ENCODE data around the gene SLC25A45. TPM values are rescaled to one million over a fixed set of nuclear protein-coding genes. Genes with fewer than 3 reads are reported as not detected.

Gene SLC25A45
- total RNA-seq, 2 donors from 2014 or later = 9.7 to 18.5 TPM

DNA sequence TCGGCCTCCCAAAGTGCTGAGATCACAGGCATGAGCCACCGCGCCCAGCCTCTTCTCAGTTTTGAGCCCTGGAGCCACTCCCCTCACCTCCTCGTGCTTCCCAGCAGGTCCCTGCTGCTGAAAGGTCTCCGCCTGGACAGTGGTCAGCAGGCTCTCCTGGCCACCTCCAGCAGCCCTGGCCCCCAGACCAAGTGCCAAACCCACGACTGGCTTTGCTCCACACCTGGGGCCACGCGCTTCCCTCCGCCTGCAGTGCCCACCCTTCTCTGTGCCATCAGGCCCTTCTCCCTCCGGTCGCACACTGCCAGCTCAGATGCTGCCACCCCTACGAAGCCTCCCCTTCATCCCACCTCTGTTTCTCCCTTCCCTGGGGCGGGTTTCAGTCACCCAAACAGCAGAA is 16.8 kb upstream of the SLC25A45 start:
- peaks cover 6 to 11% of the 10 kb centered on the region in 2 donors for H3K36me3 Mint-ChIP-seq
- H3K9me3 Mint-ChIP-seq = no peaks in the 10 kb centered on the region
- DNase-seq (ENCODE audit: low spot score in 2 of 2) = no peak
- no peak for ATAC-seq
- no peak overlapping the region for H3K27ac Mint-ChIP-seq

DNA sequence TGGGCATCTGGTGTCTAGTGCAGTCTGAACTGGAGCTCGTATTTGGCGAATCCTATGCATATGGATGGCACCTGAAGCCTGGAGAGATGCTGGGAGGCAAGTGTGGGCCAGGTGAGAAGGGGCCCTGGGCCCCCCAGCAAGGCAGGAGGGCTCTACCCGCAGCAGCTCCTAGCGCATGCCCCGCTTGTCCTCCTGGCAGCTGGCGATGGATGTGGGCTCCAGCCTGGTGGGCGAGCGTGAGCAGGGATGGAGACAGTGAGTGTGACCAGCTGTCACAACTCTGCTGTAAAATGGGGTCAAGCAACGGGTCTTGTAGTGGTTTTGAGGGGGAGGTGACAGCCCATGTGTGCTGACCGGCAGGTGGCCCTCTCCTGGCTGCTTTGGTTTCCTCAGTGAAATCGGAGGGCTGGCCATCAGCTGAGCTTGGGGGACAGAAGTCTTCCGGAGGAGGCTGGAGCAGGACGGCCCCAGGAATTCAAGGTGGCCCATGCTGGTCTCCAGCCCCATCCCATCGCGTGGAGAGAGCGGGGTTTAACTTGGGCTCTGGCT is 16.0 kb upstream of the SLC25A45 start:
- no peak for ATAC-seq
- Mint-ChIP-seq H3K27ac (peak overlapping the region in 1 of 2 donors; percentile 88), H3K36me3 (peaks cover 6 to 11% of the 10 kb centered on the region in 2 donors), H3K9me3 (no peaks in the 10 kb centered on the region)
- DNase-seq (ENCODE audit: low spot score in 2 of 2) = no peak

DNA sequence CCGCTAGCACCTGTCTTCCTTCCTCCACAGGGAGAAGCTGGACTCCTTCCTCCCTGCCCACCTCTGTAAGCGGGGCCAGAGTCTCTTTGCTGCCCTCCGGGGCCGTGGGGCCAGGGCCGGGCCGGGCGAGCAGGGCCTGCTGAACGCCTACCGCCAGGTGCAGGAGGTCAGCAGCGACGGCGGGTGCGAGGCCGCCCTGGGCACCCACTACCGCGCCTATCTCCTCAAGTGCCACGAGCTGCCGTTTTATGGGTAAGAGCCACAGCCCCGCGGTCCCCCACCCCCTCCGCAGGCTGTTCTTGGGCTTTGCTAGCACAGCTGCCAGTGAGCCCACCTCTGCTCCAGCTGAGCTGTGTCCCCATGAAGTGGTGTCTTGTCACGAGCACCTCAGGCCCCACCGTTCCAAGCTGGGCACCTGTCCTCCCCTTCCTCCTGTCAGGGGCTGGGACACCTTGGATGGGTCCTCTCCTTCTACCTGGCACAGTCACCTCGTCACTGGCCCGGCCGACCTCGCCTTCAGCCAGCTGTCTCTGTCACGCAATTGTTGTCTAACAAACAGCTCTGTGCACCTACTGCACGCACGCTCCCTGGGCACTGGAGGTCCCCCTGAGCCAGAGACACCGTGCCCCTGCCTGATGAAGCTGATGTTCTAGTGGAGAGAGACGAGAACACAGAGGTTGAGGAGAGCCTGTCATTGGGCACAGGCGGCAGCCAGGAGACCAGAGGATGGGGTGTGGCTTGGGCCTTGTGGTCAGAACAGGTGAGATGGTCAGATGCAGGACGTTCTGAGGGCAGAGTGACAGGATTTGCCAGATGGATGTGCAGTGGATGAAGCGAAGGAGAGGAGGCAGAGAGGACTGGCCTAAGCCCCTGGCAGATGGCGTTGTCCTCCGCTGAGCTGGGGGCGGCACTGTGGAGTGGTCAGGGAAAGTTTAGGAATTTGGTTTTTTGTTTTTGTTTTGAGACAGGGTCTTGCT is 14.6 kb upstream of the SLC25A45 start:
- H3K27ac Mint-ChIP-seq = peak overlapping the region in 1 of 2 donors; percentile 15
- no peaks in the 10 kb centered on the region for H3K9me3 Mint-ChIP-seq
- DNase-seq (ENCODE audit: low spot score in 2 of 2) = no peak
- H3K36me3 Mint-ChIP-seq = peaks cover 6 to 11% of the 10 kb centered on the region in 2 donors
- no peak for ATAC-seq

DNA sequence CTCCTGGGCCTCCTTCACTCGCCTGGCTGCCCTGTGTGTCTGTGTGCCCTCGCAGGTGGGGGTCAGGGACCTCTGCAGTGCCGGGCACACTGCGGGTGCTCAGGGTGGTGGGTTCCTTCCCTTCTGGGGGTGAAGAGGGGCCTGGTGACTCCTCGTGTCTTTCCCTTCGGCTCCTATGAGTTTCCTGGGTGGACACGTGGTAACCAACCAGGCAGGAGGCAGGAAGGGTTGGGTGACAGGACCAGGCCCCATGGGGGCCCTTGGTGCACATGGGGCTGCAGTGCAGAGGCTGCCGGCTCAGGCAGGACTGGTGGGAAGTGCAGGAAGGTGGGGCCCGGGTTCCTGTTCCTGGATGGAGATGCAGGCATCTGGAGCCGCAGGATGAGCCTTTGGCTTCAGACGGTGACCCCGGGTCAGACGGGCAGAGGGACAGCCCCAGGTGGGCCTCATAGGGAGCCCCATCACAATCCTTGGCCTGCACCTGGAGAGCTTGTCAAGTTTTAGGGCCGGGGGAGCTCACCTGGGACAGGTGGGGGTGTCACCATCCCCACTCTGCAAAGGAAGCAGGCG is 13.6 kb upstream of the SLC25A45 start:
- no peak for ATAC-seq

DNA sequence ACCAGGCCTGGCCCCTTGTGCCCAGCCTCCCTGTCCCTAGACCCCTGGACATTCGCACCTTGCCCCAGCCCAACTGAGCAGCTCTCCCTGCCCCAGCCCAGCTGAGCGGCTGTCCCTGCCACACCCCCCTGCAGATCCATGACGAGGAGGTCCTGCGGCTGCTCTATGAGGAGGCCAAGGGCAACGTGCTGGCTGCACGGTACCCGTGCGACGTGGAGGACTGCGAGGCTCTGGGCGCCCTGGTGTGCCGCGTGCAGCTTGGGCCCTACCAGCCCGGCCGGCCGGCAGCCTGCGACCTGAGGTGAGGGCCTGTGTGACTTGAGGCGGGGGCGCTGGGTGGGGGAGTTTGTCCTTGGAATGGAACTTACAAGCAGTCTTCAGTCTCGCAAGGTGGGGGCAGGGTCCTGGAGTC is 11.7 kb upstream of the SLC25A45 start:
- Mint-ChIP-seq H3K36me3 (peaks cover 7 to 12% of the 10 kb centered on the region in 2 donors), H3K9me3 (no peaks in the 10 kb centered on the region), H3K27ac (no peak overlapping the region)
- DNase-seq (ENCODE audit: low spot score in 2 of 2) = no peak
- ATAC-seq = no peak

More for the DNA sequence above, 13.6 kb upstream of the SLC25A45 start:
- no peaks in the 10 kb centered on the region for H3K9me3 Mint-ChIP-seq
- DNase-seq (ENCODE audit: low spot score in 2 of 2) = no peak
- H3K36me3 Mint-ChIP-seq = peaks cover 6 to 11% of the 10 kb centered on the region in 2 donors
- H3K27ac Mint-ChIP-seq = no peak overlapping the region

DNA sequence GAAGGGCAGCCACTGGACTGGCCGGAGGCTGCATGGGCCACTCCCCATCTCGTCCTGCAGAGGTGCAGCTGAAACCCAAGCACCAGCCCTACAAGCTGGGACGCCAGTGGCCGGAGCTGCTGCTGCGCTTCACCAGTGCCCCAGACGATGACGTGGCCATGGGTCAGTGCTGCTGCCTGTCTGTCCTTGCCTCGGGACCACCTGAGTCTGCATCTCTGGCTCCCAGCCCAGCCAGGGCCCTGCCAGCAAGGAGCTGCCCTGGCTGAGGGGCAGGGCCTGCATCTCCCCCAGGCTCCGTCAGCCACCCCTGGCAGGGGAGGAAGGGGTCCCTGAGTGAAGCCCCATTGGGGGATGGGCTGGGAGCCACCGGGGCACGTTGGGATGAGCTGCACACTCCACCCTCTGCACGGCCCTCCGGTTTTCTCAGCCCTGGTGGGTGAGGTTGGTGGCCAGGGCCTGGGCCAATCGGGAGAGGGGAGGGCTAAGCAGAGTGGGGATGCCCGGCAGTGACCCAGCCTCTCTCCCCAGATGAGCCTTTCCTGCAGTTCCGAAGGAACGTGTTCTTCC is 11.2 kb upstream of the SLC25A45 start:
- ATAC-seq (no peak), DNase-seq (ENCODE audit: low spot score in 2 of 2) (no peak)
- Mint-ChIP-seq H3K27ac (no peak overlapping the region), H3K36me3 (peaks cover 12 to 17% of the 10 kb centered on the region in 2 donors), H3K9me3 (no peaks in the 10 kb centered on the region)

DNA sequence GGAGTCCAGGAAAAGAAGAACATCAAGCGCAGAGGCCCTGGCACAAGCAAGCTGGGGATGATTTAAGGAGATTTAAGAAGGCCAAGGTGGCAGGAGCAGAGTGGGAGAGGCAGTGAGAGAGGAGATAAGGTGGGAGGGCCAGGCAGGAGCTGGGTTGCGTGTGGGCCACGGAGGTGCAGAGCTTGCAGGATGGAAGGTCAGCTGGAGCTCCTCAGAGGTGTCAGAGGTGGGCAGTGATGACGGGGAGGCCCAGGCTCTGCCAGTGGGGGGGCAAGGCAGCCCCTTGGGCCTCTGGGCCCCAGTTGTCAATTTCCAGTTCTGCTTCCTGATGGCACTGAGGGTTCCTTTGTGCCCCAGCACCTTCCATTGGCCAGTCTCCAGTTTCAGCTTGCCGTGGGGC is 10.5 kb upstream of the SLC25A45 start:
- H3K9me3 Mint-ChIP-seq = no peaks in the 10 kb centered on the region
- H3K27ac Mint-ChIP-seq = peak overlapping the region in 1 of 2 donors; percentile 74
- H3K36me3 Mint-ChIP-seq = peaks cover 13 to 17% of the 10 kb centered on the region in 2 donors
- DNase-seq (ENCODE audit: low spot score in 2 of 2) = no peak
- ATAC-seq = no peak

DNA sequence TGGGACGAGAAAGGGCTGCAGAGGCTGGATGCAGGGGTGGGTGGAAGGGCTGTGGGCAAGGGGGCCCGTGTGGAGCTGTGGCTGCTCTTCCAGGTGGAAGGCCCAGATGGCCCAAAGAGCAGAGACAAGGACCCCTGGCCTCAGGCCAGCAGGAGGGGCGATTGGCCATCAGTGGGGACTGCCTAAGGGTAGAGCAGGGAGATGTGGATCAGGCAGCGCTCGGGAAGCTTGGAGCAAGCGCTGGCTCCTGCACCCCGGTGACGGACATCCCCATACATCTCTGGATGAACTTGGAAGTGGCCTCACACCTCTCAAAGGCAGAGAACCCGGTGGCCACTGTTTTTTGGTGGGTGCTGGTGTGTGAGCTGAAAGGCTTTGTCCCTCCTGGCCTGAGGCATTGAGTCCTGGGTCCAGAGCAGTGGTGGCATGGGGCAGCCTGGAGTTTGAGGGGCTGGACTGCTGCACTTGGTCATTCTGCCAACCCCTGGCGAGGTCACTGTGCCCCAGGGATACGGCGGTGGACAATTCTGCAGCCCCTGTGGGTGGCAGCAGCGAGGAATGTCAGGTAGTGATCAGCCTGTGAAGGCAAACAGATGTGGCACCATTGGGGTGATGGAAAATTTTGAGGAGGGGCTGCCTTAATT is 9.9 kb upstream of the SLC25A45 start:
- Mint-ChIP-seq H3K27ac (peak overlapping the region; percentile 36 to 74), H3K36me3 (peaks cover 14 to 15% of the 10 kb centered on the region in 2 donors), H3K9me3 (no peaks in the 10 kb centered on the region)
- no peak for DNase-seq (ENCODE audit: low spot score in 2 of 2)
- no peak for ATAC-seq

DNA sequence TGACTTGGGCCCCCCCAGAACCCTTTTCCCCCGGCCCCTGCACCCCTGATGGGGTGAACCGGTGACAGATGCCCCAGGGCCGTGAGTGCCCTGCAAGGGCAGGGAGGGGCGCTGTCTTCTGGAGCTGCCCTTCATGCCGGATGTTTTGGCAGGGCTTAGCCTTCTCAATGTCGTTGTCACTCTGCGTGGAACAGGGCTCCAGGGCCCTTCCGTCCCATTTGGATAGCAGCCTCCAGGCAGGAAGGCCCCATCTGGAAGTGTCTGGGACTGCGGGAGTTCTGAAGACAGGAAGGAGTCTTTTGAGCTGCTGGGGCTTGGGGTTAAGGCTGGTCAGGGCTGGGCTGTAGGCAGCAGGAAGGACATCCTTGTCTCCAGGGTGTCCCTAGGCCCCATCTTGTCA is 8.6 kb upstream of the SLC25A45 start:
- peaks cover 17 to 21% of the 10 kb centered on the region in 2 donors for H3K36me3 Mint-ChIP-seq
- DNase-seq (ENCODE audit: low spot score in 2 of 2) (no peak), ATAC-seq (no peak)
- no peaks in the 10 kb centered on the region for H3K9me3 Mint-ChIP-seq
- H3K27ac Mint-ChIP-seq = peak overlapping the region in 1 of 2 donors; percentile 85

DNA sequence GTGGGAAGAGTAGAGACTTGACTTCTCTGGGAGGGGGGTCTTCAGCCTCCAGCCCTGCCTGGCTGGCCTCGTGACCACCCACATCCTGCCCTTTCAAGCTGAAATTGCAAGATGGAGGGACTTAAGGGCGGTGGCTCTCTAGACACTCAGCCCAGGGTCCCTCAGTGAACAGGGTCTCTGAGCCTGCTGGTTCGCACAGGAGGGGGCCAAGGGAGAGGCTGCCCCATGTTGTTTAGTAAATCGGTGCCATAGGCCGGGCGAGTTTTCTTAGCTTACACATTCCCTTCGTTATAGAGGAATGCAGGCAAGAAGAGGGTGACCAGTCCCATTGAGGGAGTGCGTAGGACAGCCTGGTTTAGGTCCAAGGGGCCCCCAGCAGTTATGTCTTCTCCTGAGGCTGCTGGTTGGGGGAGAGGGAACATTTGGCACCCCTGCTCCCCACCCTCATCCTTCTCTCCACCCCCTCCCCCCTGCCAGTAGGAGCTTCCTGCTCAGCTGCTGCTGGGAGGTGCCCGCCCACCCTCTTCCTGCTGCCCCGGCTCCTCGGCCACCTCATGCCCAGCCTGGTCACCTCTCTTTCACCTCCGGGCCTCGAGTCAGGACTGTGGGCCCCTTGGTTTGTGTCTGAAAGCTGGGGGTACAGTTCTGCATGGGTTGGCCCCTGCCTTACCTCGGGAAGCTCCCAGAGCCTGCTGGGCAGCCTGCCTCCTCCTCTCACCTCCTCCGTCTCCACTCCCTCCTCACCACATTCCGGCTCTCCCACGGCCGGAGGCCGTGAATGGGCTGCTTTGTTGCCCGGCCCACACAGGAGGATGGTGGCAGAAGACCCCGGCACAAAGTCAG is 7.9 kb upstream of the SLC25A45 start:
- ATAC-seq (no peak), DNase-seq (ENCODE audit: low spot score in 2 of 2) (no peak)
- Mint-ChIP-seq H3K27ac (peak overlapping the region in 1 of 2 donors; percentile 85), H3K9me3 (no peaks in the 10 kb centered on the region), H3K36me3 (peaks cover 17 to 21% of the 10 kb centered on the region in 2 donors)

DNA sequence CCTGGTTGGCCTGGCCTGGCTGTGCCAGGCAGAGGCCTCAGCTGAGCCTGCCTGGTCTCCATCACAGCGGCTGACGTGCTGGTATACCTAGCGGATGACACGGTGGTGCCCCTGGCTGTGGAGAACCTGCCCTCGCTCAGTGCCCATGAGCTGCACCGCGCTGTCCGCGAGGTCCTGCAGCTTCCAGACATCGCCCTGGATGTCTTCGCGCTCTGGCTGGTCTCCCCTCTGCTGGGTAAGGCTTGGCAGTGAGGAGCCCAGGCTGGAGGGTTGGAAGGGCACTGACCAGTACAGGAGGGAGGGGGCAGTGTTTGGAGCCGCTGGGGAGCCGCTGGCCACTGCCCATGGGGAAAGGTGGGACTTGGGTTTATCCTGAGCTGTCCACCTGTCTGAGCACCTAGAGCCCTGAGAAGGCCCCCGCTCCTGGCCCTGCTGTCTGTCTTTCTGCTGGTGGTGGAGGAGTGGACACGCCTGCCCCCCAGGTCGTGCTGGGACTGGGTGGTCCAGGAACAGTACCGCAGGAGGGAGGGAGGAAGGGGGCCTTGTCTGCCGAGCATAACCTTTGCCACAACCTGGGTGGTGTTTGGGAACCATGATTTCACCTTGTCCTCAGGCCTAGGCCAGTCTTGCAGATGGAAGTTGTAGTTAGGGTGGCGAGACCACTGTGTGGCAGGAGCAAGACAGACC is 7.0 kb upstream of the SLC25A45 start:
- DNase-seq (ENCODE audit: low spot score in 2 of 2) (no peak), ATAC-seq (no peak)
- no peaks in the 10 kb centered on the region for H3K9me3 Mint-ChIP-seq
- H3K27ac Mint-ChIP-seq = peak overlapping the region; percentile 66 to 75
- peaks cover 17 to 21% of the 10 kb centered on the region in 2 donors for H3K36me3 Mint-ChIP-seq

DNA sequence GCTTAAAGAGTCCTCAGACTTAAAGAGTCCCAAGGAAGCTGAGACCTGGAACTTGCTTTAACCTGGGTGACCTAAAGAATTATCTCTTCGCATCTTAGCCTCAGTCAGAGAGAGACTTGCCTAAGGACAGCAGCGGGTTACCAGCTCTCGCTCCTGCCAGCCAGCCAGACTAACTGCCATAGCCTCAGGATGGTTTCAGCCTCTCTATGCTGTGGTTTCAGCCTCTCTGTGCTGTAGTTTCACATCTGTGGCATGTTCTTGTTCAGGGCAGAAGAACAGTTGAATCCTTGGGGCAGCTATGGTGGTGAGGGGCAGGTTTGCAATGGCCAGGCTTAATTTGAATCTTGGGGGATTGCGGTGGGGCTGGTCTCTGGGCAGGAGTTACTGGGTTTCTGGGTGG is 6.3 kb upstream of the SLC25A45 start:
- no peaks in the 10 kb centered on the region for H3K9me3 Mint-ChIP-seq
- H3K27ac Mint-ChIP-seq = peak overlapping the region; percentile 66 to 75
- no peak for DNase-seq (ENCODE audit: low spot score in 2 of 2)
- H3K36me3 Mint-ChIP-seq = peaks cover 17 to 21% of the 10 kb centered on the region in 2 donors
- no peak for ATAC-seq

DNA sequence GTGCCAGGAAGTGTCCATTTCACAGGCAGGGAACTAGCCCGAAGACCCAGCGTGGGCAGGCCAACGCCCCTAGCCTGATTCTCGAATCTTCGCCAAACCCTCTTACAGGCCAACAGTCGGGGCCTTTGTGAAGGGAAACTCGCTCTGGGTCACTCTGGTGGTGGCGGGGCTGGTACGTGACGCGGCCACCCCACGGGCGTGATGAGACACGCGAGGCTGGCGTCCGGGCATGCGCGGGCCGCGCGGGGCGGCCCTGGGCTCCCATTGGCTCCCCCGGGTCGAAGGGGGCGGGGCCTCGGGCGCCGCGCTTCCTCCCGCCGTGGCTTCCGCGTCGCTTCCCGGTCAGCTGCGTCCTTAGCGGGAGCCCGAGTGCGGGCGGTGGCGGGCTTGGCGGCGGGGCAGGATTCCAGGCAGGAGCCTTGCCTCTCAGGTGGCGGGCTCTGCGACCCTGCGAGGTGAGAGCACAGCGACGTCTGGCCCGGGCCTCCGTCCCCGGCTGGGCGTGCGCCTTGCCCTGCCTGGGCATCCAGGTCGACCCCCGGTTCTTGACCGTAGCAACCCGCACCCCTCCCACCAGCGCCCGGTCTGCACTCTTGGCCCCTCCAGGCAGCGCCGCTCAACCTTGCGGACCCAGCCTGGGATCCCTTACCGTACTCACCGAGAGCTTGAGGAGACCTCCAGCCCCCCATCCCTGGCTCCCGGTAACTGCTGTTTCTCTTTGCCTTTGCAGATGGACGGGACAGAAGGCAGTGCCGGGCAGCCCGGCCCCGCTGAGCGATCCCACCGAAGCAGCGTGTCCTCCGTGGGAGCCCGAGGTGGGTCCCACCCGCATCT is 4.1 kb upstream of the SLC25A45 start, which contains the start of gene FRMD8:
TSS of gene FRMD8 (plus strand) at position 331 of the 834 bp plus-strand sequence. CDS start at position 731, 400 bp downstream.
- peak within 1 kb of the TSS; percentile 99 for H3K27ac Mint-ChIP-seq
- ATAC-seq = peak; percentile 28 to 37
- peaks cover 17 to 21% of the 10 kb centered on the region in 2 donors for H3K36me3 Mint-ChIP-seq
- peak; percentile 85 to 90 for DNase-seq (ENCODE audit: low spot score in 2 of 2)
- no peaks in the 10 kb centered on the region for H3K9me3 Mint-ChIP-seq

DNA sequence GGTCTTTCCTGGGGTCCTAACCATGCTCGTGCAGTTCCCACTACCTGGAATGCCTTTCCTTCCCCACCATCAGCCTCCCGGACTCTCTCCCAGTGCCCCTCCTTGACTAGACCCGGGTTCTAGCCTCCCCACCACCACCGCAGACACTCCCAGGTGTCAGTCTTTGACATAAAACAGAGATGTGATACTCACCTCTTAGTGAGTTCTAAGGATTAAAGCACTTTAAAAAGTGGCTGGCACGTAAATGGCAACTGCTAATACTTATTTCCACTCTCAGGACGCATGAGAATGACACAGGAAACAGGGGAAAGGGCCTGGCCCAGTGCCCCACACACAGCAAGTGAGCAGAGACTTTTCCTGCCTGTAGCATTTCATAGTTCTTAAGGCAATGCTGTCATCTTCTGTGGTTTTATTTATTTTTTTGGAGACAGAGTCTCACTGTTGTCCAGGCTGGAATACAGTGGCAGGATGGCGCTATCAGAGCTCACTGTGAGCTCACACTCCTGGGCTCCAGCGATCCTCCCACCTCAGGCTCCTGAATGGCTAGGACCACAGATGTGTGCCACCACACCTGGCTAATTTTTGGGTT is 1.9 kb upstream of the SLC25A45 start:
- Mint-ChIP-seq H3K36me3 (peaks cover 17 to 21% of the 10 kb centered on the region in 2 donors), H3K27ac (peak overlapping the region; percentile 99), H3K9me3 (no peaks in the 10 kb centered on the region)
- no peak for ATAC-seq
- DNase-seq (ENCODE audit: low spot score in 2 of 2) = no peak
